HG03342 (cell line): ENCODE data around the gene HYCC2.
"Not testable (repeated sequence)": the region's sequence is repeated elsewhere in the genome, so short reads cannot be mapped to it uniquely, and the experiment has no call there.

Experiments
- ATAC-seq: cut with Tn5 transposase; IDR thresholded peaks from one replicate; pipeline ENCODE4 v1.9.1; 2021; ENCODE audit warnings: mild to moderate bottlenecking, moderate library complexity; ENCODE audit not compliant: unreplicated experiment

Gene HYCC2

DNA sequence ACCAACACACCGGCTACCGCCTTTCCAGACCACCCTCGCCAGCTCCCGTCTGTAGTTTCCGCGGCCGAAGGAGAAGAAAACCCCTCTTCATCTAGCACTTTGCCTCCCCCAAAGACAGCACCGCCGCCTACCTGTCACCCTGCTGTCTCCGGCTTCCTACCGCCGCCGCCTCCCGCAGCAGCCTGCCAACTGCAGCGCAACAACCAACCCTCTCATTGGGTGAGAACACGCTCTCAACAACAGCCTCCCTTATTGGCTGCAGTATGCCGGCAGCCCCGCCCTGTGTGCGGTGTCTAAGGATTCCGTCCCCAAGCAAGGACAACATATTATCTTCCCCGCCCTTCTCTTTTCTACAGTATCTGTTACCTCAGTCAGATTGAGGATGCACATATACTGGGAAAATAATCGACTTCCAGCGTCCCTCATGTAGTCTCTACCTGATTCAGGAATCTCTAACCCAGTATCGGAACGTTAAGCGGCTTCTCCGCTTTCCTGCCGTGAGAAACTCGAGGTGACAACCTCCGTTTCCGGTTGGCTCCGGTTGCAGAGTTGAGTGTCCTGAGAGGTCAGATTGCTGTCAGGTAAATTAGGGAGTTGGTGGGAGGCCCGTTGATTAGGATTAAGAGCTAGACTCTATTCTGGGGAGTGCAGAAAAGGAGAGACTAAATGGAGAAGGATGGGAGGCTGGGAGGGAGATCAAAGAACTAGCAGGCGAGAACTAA, at the start of gene HYCC2, which contains the start of gene NDUFB3:
Gene HYCC2, minus strand, starts transcription at position 193 of the 722 bp plus-strand sequence. CDS start 47,662 bp downstream, outside the sequence.
Gene NDUFB3, plus strand, starts transcription at position 523 of the 722 bp plus-strand sequence. CDS start 6,882 bp downstream, outside the sequence.
- peak; percentile 97 for ATAC-seq

- peak; percentile 1 for ATAC-seq
These were observed 47.7 kb upstream of the HYCC2 start for GRCh38 chr2:201118961-201119854.

DNA sequence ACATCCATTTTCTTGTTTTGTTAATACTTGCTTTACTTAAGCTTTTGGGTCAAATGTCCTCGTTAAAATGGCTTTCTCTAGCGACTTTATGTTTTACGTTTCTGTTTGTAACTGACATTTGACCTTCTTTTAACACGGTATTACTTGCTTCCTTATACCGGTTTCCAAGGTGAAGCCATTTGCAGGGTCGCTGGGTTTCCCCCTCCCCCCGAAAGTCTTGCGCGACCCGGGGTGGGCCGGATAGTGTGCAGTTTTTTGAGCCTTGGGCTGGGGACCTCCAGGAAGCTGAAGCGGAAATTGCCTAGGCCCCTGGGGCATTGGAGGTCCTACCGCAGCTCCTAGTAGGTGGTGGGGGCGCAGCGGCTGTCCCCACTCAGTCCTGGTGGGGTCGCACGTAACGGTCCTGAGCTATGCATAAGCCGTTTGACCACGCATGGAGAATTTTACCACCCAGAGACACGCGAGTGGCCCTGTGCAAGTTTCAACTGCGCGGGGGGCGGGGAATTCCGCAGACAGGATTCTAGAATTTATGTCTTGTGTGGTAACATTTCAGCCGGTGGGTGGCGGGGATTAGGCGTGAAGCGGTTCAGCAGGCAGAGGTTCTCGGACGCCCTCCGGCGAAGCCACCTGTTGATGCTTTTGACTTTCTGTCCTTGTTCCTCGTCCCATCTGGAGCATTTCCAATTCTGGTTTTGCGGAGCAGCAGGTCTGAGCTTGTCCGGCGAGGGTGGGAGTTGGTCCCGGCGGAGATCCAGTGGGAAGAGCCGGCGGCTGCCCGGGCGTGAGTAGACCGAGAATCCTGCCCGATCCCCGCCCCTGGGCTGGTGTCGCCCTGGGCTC, 46.9 kb upstream of the HYCC2 start:
- ATAC-seq, result peak; percentile 39

DNA sequence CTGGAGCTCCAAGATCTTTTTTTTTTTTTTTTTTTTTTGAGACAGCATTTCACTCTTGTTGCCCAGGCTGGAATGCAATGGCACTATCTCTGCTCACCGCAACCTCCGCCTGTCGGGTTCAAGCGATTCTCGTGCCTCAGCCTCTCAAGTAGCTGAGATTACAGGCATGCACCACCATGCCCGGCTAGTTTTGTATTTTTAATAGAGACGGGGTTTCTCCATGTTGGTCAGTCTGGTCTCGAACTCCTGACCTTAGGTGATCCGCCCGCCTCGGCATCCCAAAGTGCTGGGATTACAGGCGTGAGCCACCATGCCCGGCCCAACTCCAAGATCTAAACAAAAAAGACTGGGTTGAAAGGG, 46.2 kb upstream of the HYCC2 start:
- not testable (repeated sequence) for ATAC-seq

- ATAC-seq, result no peak
These were observed 45.7 kb upstream of the HYCC2 start for GRCh38 chr2:201116959-201117734.

DNA sequence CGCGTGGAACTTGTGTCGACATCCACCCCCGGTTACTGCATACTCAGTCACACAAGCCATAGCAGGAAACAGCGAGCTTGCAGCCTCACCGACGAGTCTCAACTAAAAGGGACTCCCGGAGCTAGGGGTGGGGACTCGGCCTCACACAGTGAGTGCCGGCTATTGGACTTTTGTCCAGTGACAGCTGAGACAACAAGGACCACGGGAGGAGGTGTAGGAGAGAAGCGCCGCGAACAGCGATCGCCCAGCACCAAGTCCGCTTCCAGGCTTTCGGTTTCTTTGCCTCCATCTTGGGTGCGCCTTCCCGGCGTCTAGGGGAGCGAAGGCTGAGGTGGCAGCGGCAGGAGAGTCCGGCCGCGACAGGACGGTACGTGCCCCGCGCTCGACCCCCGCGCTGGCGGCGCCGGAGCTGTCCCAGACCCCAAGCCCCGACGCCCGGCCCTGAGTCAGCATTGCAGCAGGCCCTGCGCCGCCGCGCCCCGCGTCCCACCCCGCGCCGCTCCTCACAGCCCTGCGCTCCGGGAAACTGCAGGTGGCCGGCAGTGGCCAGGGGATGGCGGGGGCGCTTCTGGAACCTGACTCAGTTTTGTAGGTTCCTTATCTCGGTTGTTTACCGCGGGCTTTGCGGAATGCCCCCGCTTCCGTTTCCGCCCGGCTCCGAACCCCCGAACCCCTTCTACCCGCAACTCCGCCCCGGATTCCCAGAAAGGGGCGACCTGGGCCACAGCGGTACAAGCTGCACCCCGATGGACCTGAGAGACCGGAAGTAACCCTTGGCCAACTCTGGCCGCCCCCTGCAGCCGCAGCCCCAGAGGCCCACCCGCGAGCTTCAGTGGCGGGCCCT, 44.9 kb upstream of the HYCC2 start, which contains the start of gene CFLAR:
Gene CFLAR, plus strand, starts transcription at position 50 of the 844 bp plus-strand sequence. CDS start 13,702 bp downstream, outside the sequence.
- peak; percentile 29 for ATAC-seq

- no peak for ATAC-seq
These were observed 43.4 kb upstream of the HYCC2 start for GRCh38 chr2:201114846-201115245.

- ATAC-seq, result no peak
These were observed 42.9 kb upstream of the HYCC2 start for GRCh38 chr2:201114350-201114749.

DNA sequence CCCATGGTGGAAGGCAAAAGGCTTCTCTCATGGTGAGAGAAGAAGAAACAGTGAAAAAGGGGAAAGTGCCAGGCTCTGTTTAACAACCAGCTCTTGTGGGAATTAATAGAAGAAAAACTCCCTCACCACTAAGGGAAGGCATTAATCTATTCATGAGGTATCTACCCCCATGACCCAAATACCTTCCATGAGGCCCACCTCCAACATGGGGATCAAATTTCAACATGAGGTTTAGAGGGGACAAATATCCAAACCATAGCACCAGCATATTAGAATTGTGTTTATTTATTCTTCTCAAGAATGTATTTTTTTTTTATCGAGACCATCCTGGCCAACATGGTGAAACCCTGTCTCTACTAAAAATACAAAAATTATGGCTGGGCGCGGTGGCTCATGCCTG, 39.6 kb upstream of the HYCC2 start:
- no peak for ATAC-seq

- ATAC-seq, result no peak
These were observed 39.1 kb upstream of the HYCC2 start for GRCh38 chr2:201110615-201111014.

DNA sequence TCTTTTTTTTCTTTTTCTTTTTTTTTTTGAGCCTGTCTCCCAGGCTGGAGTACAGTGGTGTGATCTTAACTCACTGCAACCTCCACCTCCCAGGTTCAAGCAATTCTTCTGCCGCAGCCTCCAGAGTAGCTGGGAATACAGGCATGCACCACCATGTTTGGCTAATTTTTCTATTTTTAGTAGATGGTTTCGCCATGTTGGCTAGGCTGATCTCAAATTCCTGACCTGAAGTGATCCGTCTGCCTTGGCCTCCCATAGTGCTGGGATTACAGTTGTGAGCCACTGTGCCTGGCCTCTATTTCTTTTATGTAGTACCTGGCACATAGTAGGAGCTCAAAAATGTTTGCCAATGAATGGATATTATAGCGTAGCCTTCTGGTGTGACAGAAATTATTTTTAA, 37.7 kb upstream of the HYCC2 start:
- ATAC-seq, result no peak

DNA sequence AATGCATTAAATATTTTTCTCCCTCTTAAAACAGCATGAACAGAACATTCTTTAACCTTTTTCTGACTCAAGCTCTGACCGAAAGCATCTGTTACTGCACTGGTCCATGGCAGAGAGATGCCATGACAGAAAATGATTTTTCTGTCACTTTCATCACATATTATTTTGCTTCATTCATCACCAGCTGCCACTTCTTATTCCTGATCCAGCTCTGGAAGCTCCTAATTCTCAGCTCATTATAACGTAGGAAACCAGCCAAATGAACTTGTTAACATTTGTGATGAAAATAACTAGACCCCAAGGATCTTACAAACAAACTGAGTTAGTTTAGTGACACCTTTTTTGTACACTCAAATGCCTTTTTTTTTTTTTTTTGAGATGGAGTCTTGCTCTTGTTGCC, 36.9 kb upstream of the HYCC2 start:
- ATAC-seq, result no peak

GRCh38 chr2:201107624-201108023, 36.2 kb upstream of the HYCC2 start:
- ATAC-seq, result no peak

DNA sequence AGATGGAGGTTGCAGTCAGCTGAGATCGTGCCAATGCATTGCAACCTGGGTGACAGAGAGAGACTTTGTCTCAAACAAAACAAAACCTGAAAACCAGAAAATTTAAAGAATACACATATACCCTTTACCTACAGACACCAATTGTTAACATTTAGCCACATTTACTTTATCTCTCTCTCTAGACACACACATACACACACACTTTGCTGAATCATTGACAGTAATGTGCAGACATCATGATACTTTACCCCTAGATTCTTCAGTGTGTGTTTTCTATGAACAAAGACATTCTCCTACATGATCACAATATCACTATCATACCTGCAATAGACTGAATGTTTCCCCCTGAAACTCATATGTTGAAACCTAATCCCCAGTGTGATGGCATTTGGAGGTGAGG, 34.3 kb upstream of the HYCC2 start:
- no peak for ATAC-seq

DNA sequence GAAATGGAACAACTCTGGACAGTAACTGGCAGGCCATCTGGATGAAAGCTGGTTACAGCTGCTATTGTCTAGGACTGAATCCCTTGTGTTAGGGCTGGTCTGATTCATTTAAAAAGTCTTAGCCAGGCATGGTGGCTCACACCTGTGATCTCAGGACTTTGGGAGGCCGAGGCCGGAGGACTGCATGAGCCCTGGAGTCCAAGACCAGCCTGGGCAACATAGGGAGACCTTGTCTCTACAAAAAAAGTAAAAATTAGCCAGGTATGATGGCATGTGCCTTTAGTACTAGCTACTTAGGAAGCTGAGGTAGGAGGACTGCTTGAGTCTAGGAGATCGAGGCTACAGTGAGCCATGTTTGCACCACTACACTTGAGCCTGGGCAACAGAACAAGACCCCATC, 29.0 kb upstream of the HYCC2 start:
- ATAC-seq, result no peak

DNA sequence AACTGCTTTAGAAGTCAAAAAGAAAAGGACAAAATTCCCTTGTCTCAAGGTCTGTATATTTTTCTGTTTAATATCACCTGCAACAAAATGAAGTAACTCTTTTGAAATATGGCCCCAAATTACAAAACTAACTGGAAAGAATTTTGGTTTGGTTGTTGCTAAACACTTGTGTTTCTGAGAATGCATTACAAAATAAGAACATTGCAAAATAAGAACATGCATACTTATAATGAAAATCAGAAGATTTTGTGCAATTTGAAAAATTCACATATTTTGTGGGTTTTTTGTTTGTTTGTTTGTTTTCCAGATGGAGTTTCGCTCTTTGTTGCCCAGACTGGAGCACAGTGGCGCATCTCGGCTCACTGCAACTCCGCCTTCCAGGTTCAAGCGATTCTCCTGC, 22.1 kb upstream of the HYCC2 start:
- ATAC-seq, result no peak

GRCh38 chr2:201090574-201090973, 19.1 kb upstream of the HYCC2 start:
- ATAC-seq, result no peak

DNA sequence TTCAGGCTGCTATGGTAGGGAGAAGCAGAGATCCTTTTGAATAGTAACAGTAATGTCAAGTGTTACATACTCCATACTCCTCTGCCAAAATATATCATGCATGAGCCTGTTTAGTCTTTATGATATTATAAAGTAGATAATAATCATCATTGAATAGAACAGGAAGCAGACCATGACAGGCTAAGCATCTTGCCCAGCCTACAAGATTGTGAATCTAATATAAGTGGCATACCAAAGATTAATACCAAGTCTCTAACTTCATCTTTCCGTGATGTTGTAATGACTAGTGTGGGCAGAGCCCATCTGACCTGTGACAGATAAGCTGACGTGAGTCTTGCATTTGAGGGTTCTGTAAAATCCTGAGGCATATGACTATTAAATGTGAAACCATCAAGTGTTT, 13.4 kb upstream of the HYCC2 start:
- no peak for ATAC-seq

DNA sequence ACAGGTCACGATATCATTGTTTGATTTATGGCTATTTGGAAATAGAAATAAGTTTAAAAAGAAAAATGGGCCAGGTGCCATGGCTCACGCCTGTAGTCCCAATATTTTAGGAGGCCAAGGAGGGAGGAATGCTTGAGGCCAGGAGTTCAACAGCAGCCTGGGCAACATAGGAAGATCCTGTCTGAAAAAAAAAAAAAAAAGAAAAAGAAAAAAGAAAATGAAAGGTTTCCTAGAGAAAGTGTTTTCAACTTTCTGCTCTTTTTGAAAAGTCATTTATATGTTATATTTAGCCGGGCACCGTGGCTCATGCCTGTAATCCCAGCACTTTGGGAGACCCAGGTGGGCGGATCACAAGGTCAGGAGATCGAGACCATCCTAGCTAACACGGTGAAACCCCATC, 3.5 kb upstream of the HYCC2 start:
- no peak for ATAC-seq
